Gastroesophageal sphincter (tissue), 4 donors: Measurements from ENCODE around the gene HNRNPD. TPM values are rescaled to one million over a fixed set of nuclear protein-coding genes. Genes with fewer than 3 reads are reported as not detected.
"Not testable (repeated sequence)": the region's sequence is repeated elsewhere in the genome, so short reads cannot be mapped to it uniquely, and the experiment has no call there.

Experiments
- ATAC-seq: fragments of 150-250 bp; one replicate; pipeline ENCODE4 v1.9.1; 2016; ENCODE audit warnings: mild to moderate bottlenecking, moderate library complexity
- H3K27ac ChIP-seq, 4 donors: fragments of 200-600 bp; sonication (generic) in 3 of 4; 1 replicate in 3 of 4; 2 replicates in 1 of 4; pipeline ENCODE4 v1.5.1; 2016 to 2019
- H3K27me3 ChIP-seq: fragments of 200-600 bp; sonication (generic); one replicate; pipeline ENCODE4 v1.5.1; 2019
- H3K36me3 ChIP-seq, 2 donors: fragments of 200-600 bp; sonication (generic); one replicate each; pipeline ENCODE4 v1.5.1; 2019; ENCODE audit warnings: control low read depth in 1 of 2
- H3K4me1 ChIP-seq, 3 donors: fragments of 200-600 bp; sonication (generic); 1 replicate in 2 of 3; 2 replicates in 1 of 3; pipeline ENCODE4 v1.5.1; 2016 to 2019; ENCODE audit warnings: control low read depth in 2 of 3
- H3K4me3 ChIP-seq, 2 donors: fragments of 200-600 bp; sonication (generic); one replicate each; pipeline ENCODE4 v1.5.1; 2019; ENCODE audit warnings: mild to moderate bottlenecking in 1 of 2, moderate library complexity in 1 of 2
- H3K9me3 ChIP-seq, 3 donors: fragments of 200-600 bp; sonication (generic); one replicate each; pipeline ENCODE4 v1.5.1; 2017 to 2019; ENCODE audit warnings: control low read depth in 2 of 3
- EP300 ChIP-seq: sonication (generic); formaldehyde crosslinking; IDR thresholded peaks from one replicate; pipeline ENCODE4 v1.6.1; 2017; ENCODE audit warnings: antibody characterized with exemption, mild to moderate bottlenecking
- POLR2A ChIP-seq, 2 donors: fragments of 450-650 bp; IDR thresholded peaks; one replicate each; pipeline ENCODE4 v1.6.1; 2017; ENCODE audit warnings: antibody characterized with exemption in 2 of 2, mild to moderate bottlenecking in 2 of 2, moderate library complexity in 1 of 2
- POLR2AphosphoS5 ChIP-seq: sonication (generic); formaldehyde crosslinking; IDR thresholded peaks from one replicate; pipeline ENCODE4 v1.6.1; 2017; ENCODE audit warnings: antibody characterized with exemption
- WGBS, 2 donors: methylation state at CpG; one replicate each; pipeline ENCODE4 v1.1.5; 2018; ENCODE audit warnings: low coverage in 1 of 2; 5-methylcytosine and 5-hydroxymethylcytosine counted together
- total RNA-seq, 4 donors: library from RNA; depleted of rRNA; stranded (reverse); fragments of >200 nt; gene quantifications; one replicate each; pipeline ENCODE4 v1.1.0, GENCODE V29; 2016
- TF ChIP-seq, protein P1 (sequence below), 4 experiments: fragments of 200-600 bp in 2 of 4; fragments of 450-650 bp in 2 of 4; sonication (generic) in 1 of 4; IDR thresholded peaks; one replicate each; pipeline ENCODE4 v1.5.1; 2017 to 2019; ENCODE audit warnings: antibody characterized with exemption in 4 of 4, mild to moderate bottlenecking in 2 of 4, moderate library complexity in 2 of 4

The HNRNPD gene
- total RNA-seq, 4 donors from 2014 or later: 47.8 to 82.5 (median 72.8) TPM

DNA sequence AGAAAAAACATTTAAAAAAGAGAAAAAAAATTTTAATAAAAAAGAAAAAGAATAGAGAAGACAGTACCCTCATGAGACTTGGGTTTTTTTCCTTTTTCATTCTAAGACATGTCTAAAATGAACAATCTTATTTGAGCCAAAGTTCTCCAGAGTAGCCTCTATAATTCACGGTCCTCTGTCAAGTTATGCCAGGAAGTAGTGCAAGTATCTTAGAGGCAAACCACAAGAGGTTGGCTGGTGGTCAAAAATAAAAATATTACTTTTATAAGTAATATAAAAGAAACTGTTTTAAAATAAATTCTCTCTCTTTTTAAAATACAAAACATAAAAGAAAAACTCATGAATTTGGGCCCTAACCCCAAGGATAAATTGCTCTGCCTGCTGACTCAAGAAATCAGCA, 29.9 kb upstream of the HNRNPD start:
- no peaks in the 10 kb centered on the region for H3K9me3 ChIP-seq
- WGBS, 2 donors: 82 to 91% methylated on average over 1 of the region's 1 CpG
- no peak overlapping the region for H3K4me3 ChIP-seq
- no peak overlapping the region for H3K27ac ChIP-seq
- H3K36me3 ChIP-seq: no peaks in the 10 kb centered on the region
- no peaks in the 10 kb centered on the region for H3K27me3 ChIP-seq
- no peaks in the 10 kb centered on the region for H3K4me1 ChIP-seq
- TF ChIP-seq EP300 (no peak), POLR2AphosphoS5 (no peak)
- no peak for ATAC-seq

DNA sequence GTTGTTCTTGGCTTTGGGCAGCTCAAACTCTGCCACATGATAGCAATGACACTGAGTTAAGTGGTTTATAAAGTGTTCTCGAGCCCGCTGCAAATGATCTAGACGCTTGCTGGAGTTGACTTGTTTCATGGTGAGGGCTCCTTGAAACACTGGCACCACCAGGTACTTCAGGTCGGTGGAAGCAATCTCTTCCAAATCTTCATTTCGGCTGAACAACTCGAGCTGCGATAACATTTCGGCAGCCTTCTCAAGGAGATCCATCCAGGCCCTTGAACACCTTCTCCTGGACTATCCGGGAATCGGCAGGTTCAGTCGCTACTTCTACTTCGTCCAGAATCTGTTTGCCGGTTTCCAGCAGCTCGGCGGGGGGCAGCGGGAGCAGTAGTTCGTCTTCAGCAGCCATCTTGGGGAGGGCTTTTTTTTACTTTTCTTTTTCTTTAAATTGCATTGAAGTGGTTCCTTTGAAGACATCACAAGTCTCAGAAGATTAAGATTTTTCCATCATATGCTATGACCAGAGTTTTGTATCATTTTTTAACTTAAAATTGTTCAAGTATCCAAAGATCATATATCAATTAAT, 28.5 kb upstream of the HNRNPD start:
- H3K27me3 ChIP-seq: no peaks in the 10 kb centered on the region
- 96 to 98% methylated on average over 8 to 17 of the region's 17 CpGs for WGBS, 2 donors
- no peak for ATAC-seq
- no peaks in the 10 kb centered on the region for H3K9me3 ChIP-seq
- H3K4me3 ChIP-seq: no peak overlapping the region
- H3K36me3 ChIP-seq: no peaks in the 10 kb centered on the region
- TF ChIP-seq, protein P1, sequence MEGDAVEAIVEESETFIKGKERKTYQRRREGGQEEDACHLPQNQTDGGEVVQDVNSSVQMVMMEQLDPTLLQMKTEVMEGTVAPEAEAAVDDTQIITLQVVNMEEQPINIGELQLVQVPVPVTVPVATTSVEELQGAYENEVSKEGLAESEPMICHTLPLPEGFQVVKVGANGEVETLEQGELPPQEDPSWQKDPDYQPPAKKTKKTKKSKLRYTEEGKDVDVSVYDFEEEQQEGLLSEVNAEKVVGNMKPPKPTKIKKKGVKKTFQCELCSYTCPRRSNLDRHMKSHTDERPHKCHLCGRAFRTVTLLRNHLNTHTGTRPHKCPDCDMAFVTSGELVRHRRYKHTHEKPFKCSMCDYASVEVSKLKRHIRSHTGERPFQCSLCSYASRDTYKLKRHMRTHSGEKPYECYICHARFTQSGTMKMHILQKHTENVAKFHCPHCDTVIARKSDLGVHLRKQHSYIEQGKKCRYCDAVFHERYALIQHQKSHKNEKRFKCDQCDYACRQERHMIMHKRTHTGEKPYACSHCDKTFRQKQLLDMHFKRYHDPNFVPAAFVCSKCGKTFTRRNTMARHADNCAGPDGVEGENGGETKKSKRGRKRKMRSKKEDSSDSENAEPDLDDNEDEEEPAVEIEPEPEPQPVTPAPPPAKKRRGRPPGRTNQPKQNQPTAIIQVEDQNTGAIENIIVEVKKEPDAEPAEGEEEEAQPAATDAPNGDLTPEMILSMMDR (IDR thresholded peaks at IDR 0.05): no peak
- TF ChIP-seq POLR2A (IDR thresholded peaks at IDR 0.05): no peak
- no peak for TF ChIP-seq POLR2AphosphoS5
- no peak for TF ChIP-seq EP300
- no peak overlapping the region for H3K27ac ChIP-seq
- no peaks in the 10 kb centered on the region for H3K4me1 ChIP-seq

DNA sequence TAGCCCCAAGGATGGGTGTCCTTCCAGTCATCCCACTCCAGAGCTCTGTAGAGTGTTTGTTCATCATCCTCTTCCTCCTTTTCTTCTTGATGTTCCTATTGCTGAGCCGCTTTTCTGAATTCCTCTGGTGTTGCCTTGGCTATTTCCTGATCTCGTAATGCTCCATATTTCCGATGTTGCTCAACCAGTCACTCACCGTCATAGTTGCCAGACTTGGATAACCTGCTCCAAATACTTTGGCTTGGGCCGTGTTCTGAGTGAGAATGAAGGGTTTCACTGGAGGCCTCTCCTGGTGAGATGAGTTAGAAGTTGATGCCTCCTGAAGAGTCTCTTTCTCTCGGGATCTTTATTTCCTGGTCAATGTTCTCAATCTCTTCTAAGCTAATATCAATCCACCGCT, 27.8 kb upstream of the HNRNPD start:
- Histone ChIP-seq H3K36me3 (no peaks in the 10 kb centered on the region), H3K4me1 (no peaks in the 10 kb centered on the region), H3K27me3 (no peaks in the 10 kb centered on the region), H3K9me3 (no peaks in the 10 kb centered on the region), H3K27ac (no peak overlapping the region), H3K4me3 (no peak overlapping the region)
- no peak for TF ChIP-seq POLR2AphosphoS5
- TF ChIP-seq, protein P1 (IDR thresholded peaks at IDR 0.05): no peak
- no peak for TF ChIP-seq POLR2A (IDR thresholded peaks at IDR 0.05)
- no peak for TF ChIP-seq EP300
- WGBS, 2 donors: 79 to 83% methylated on average over 2 to 7 of the region's 7 CpGs
- no peak for ATAC-seq

DNA sequence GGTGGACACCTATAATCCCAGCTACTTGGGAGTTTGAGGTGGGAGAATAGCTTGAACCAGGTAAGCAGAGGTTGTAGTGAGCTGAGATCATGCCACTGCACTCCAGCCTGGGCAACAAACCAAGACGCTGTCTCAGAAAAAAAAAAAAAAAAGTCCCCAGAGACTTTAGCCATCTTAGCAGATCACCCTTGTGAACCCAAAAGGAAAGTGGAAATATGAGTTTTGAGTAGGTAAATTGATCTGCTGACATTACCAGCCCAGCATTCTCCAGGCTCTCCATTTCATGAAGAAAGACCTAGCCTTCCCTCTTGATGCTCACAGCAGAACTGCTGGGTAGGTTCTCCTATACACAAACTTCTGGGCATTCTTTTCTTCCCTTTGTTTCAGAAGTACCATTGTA, 24.5 kb upstream of the HNRNPD start:
- no peaks in the 10 kb centered on the region for H3K9me3 ChIP-seq
- H3K4me3 ChIP-seq: no peak overlapping the region
- no peak for ATAC-seq
- TF ChIP-seq, protein P1 (IDR thresholded peaks at IDR 0.05): no peak
- no peak for TF ChIP-seq POLR2AphosphoS5
- WGBS, 2 donors: 70% methylated on average over 1 of the region's 1 CpG; no CpG with 5 or more reads in 1 of the 2 donors
- no peaks in the 10 kb centered on the region for H3K36me3 ChIP-seq
- no peak overlapping the region for H3K27ac ChIP-seq
- H3K27me3 ChIP-seq: no peaks in the 10 kb centered on the region
- H3K4me1 ChIP-seq: no peaks in the 10 kb centered on the region

DNA sequence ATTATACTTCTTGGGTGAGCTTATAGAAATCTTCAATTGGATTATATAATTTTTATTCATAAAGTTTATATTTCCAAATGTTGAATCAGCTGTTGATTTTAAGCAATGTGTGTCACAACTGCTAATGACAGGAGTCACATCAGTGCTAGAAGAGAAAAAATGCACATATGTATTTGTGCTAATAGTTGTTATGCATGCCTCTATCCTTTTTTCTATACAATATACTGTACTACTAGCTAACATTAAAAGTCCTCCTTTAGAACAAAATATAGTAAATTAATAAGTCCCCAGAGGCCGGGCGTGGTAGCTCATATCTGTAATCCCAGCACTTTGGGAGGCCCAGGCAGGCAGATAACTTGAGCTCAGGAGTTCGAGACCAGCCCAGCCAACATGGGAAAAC, 23.7 kb upstream of the HNRNPD start:
- no peaks in the 10 kb centered on the region for H3K36me3 ChIP-seq
- H3K27ac ChIP-seq: no peak overlapping the region
- H3K4me1 ChIP-seq: no peaks in the 10 kb centered on the region
- no peak for TF ChIP-seq POLR2A (IDR thresholded peaks at IDR 0.05)
- no peaks in the 10 kb centered on the region for H3K27me3 ChIP-seq
- ATAC-seq: no peak
- H3K4me3 ChIP-seq: no peak overlapping the region
- no peaks in the 10 kb centered on the region for H3K9me3 ChIP-seq
- WGBS, 2 donors: 73% methylated on average over 3 of the region's 3 CpGs; no CpG with 5 or more reads in 1 of the 2 donors

DNA sequence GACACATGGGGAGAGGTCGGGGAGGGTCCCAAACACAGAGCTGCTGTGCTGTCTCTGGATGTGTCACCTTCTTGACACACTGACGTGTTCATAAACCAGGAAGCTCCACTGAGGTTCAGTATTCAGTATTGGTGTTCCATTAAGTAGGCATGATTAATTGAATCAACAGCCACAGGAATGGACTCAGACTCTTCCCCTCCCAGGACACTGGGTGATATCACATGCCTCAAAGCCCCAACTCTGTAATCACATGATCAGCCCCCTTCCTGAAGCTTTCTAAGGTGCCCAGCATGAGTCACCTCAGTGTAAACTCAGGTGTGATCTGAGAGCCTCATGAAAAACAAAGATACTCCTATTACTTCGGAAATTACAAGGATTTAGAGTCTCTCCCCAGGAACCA, 21.1 kb upstream of the HNRNPD start:
- H3K27me3 ChIP-seq: no peaks in the 10 kb centered on the region
- H3K4me1 ChIP-seq: no peaks in the 10 kb centered on the region
- no peak overlapping the region for H3K27ac ChIP-seq
- TF ChIP-seq POLR2AphosphoS5 (no peak), EP300 (no peak), POLR2A (IDR thresholded peaks at IDR 0.05) (no peak)
- TF ChIP-seq, protein P1 (IDR thresholded peaks at IDR 0.05): no peak
- H3K9me3 ChIP-seq: no peaks in the 10 kb centered on the region
- H3K4me3 ChIP-seq: no peak overlapping the region
- H3K36me3 ChIP-seq: no peaks in the 10 kb centered on the region
- no peak for ATAC-seq
- WGBS, 2 donors: 67 to 83% methylated on average over 1 to 3 of the region's 3 CpGs

DNA sequence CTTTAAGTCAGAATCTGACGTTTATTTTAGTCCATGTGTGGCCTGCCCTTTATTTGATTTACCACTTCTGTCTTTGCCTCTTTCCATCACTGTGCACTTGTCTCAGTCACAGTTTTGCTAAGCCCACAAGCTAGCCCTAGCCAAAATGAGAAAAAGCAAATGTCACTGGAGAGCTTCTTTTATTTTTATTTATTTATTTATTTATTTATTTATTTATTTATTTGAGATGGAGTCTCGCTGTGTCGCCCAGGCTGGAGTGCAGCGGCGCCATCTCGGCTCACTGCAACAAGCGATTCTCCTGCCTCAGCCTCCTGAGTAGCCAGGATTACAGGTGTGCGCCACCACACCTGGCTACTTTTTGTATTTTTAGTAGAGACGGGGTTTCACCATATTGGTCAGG, 16.3 kb upstream of the HNRNPD start:
- 87 to 90% methylated on average over 5 to 7 of the region's 9 CpGs for WGBS, 2 donors
- not testable (repeated sequence) for H3K9me3 ChIP-seq, H3K36me3 ChIP-seq, H3K27me3 ChIP-seq, ATAC-seq, H3K4me3 ChIP-seq, H3K27ac ChIP-seq
- H3K4me1 ChIP-seq: peaks cover 0 to 12% (median 4%) of the 10 kb centered on the region in 3 donors
